ENCODE data around the gene SLC35G6.

The SLC35G6 gene

GRCh38 chr17:7499161-7499560 is 17.9 kb downstream of the SLC35G6 start:
- in situ Hi-C loops (cut with MboI; ENCODE audit: low sequenced_read_pairs) = no loop called here

GRCh38 chr17:7501729-7502128 is 20.5 kb downstream of the SLC35G6 start:
- in situ Hi-C loops (cut with MboI; ENCODE audit: low sequenced_read_pairs) = no loop called here

GRCh38 chr17:7502171-7502847 is 21.1 kb downstream of the SLC35G6 start:
- in situ Hi-C loops (cut with MboI; ENCODE audit: low sequenced_read_pairs) = no loop called here

- in situ Hi-C loops (cut with MboI; ENCODE audit: low sequenced_read_pairs) = no loop called here
These were observed 21.7 kb downstream of the SLC35G6 start for GRCh38 chr17:7502987-7503386.

GRCh38 chr17:7503521-7503920 is 22.3 kb downstream of the SLC35G6 start:
- in situ Hi-C loops (cut with MboI; ENCODE audit: low sequenced_read_pairs) = no loop called here

- in situ Hi-C loops (cut with MboI; ENCODE audit: low sequenced_read_pairs) = no loop called here
These were observed 26.9 kb downstream of the SLC35G6 start for GRCh38 chr17:7508145-7508544.

GRCh38 chr17:7508846-7509245 is 27.6 kb downstream of the SLC35G6 start:
- in situ Hi-C loops (cut with MboI; ENCODE audit: low sequenced_read_pairs) = no loop called here

GRCh38 chr17:7509937-7510336 is 28.7 kb downstream of the SLC35G6 start:
- in situ Hi-C loops (cut with MboI; ENCODE audit: low sequenced_read_pairs) = no loop called here

- in situ Hi-C loops (cut with MboI; ENCODE audit: low sequenced_read_pairs) = no loop called here
These were observed 29.9 kb downstream of the SLC35G6 start for GRCh38 chr17:7511108-7511507.

GRCh38 chr17:7512105-7512504 is 30.9 kb downstream of the SLC35G6 start:
- in situ Hi-C loops (cut with MboI; ENCODE audit: low sequenced_read_pairs) = no loop called here

- in situ Hi-C loops (cut with MboI; ENCODE audit: low sequenced_read_pairs) = no loop called here
These were observed 31.7 kb downstream of the SLC35G6 start for GRCh38 chr17:7512824-7513540.

- in situ Hi-C loops (cut with MboI; ENCODE audit: low sequenced_read_pairs) = no loop called here
These were observed 32.7 kb downstream of the SLC35G6 start for GRCh38 chr17:7513850-7514419.

- in situ Hi-C loops (cut with MboI; ENCODE audit: low sequenced_read_pairs) = no loop called here
These were observed 34.8 kb downstream of the SLC35G6 start for GRCh38 chr17:7515911-7516610.

GRCh38 chr17:7523033-7523432 is 41.8 kb downstream of the SLC35G6 start:
- in situ Hi-C loops (cut with MboI; ENCODE audit: low sequenced_read_pairs) = no loop called here

- in situ Hi-C loops (cut with MboI; ENCODE audit: low sequenced_read_pairs) = loop anchor here (25.0 kb wide), 1 partner anchor 167 kb away; the partner anchor contains the start of genes KCTD11 and TMEM95
These were observed 47.6 kb downstream of the SLC35G6 start for GRCh38 chr17:7528842-7529241.

- in situ Hi-C loops (cut with MboI; ENCODE audit: low sequenced_read_pairs) = loop anchor here (25.0 kb wide), 1 partner anchor 168 kb away; the partner anchor contains the start of genes KCTD11 and TMEM95
These were observed 49.0 kb downstream of the SLC35G6 start for GRCh38 chr17:7530023-7530900.

Data from HL-60/S4 treated with phorbol 12-myristate 13-acetate at 8.2 ng/mL for 4 days and 3 days (cell line).